OCI-LY3 (cell line): Measurements from ENCODE around the gene PTPN21.

Source experiments
- EZH2phosphoT487 ChIP-seq: fragments of 200-600 bp; shearing (Covaris generic); IDR thresholded peaks from 2 replicates; pipeline ENCODE4 v1.6.1; 2018; ENCODE audit warnings: antibody characterized with exemption, mixed run types, low read depth
- TF ChIP-seq, protein P1 (sequence below): fragments of 200-600, 300-600 bp; sonication (generic); IDR thresholded peaks from 2 replicates; pipeline ENCODE4 v1.5.1; 2014; ENCODE audit warnings: antibody characterized with exemption, low read length, low read depth

GRCh38 chr14:88454886-88455285, 99.9 kb downstream of the PTPN21 start:
- TF ChIP-seq, protein P1, sequence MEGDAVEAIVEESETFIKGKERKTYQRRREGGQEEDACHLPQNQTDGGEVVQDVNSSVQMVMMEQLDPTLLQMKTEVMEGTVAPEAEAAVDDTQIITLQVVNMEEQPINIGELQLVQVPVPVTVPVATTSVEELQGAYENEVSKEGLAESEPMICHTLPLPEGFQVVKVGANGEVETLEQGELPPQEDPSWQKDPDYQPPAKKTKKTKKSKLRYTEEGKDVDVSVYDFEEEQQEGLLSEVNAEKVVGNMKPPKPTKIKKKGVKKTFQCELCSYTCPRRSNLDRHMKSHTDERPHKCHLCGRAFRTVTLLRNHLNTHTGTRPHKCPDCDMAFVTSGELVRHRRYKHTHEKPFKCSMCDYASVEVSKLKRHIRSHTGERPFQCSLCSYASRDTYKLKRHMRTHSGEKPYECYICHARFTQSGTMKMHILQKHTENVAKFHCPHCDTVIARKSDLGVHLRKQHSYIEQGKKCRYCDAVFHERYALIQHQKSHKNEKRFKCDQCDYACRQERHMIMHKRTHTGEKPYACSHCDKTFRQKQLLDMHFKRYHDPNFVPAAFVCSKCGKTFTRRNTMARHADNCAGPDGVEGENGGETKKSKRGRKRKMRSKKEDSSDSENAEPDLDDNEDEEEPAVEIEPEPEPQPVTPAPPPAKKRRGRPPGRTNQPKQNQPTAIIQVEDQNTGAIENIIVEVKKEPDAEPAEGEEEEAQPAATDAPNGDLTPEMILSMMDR = no peak
- no peak for TF ChIP-seq EZH2phosphoT487
